GM12801 (cell line): ENCODE measurements around the gene ESPNL.

ENCODE experiments used
- CTCF ChIP-seq: IDR thresholded peaks from one replicate; pipeline ENCODE4 v1.5.1; 2011; ENCODE audit warnings: control low read depth; ENCODE audit not compliant: insufficient read length; ENCODE audit errors: extremely low read depth

ESPNL gene

GRCh38 chr2:238148981-238149380, 48.8 kb downstream of the ESPNL start:
- TF ChIP-seq CTCF: no peak

- no peak for TF ChIP-seq CTCF
Observed at GRCh38 chr2:238149841-238150572, 49.9 kb downstream of the ESPNL start.

GRCh38 chr2:238150686-238151085, 50.5 kb downstream of the ESPNL start:
- no peak for TF ChIP-seq CTCF

GRCh38 chr2:238151205-238151604, 51.1 kb downstream of the ESPNL start:
- TF ChIP-seq CTCF: no peak

GRCh38 chr2:238151628-238152235, 51.6 kb downstream of the ESPNL start:
- no peak for TF ChIP-seq CTCF

GRCh38 chr2:238152771-238153688, 52.9 kb downstream of the ESPNL start:
- no peak for TF ChIP-seq CTCF

GRCh38 chr2:238154570-238154969, 54.4 kb downstream of the ESPNL start:
- no peak for TF ChIP-seq CTCF
